ENCODE measurements around the gene TP53TG3.
"Not testable (repeated sequence)": the region's sequence is repeated elsewhere in the genome, so short reads cannot be mapped to it uniquely, and the experiment has no call there.

The TP53TG3 gene, protein sequence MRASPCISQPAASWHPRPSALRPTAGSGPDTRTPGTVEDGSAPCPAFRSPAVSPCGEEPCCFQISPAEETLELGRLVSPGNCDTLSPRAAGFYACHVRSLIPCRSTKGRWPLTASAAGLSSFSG

DNA sequence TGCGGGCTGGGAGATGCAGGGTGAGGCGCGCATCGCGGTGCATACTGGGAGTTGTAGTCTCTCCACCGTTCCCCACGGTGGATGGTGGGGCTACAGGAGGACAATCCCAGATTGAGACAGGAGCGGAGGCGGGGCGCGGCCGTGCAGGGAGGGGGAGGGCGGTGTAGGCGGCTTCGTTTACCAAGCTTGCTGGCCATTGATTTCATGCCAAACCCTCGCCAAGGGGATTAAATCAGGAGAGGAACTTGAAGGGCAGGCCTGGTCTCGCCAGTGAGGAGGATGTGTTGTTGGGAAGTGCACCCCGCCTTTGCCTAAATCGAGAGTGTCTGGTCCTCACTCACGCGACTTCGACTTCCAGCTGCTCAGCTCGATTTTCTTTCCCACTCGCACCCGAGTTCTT lies at the start of gene TP53TG3:
TP53TG3 (minus strand) TSS at position 101 of the 400 bp plus-strand sequence; CDS start at position 33, 68 bp downstream.
- DNase-seq = not testable (repeated sequence)

- not testable (repeated sequence) for DNase-seq
Measured at GRCh38 chr16:32650876-32651275, 25.1 kb downstream of the TP53TG3 start.

DNA sequence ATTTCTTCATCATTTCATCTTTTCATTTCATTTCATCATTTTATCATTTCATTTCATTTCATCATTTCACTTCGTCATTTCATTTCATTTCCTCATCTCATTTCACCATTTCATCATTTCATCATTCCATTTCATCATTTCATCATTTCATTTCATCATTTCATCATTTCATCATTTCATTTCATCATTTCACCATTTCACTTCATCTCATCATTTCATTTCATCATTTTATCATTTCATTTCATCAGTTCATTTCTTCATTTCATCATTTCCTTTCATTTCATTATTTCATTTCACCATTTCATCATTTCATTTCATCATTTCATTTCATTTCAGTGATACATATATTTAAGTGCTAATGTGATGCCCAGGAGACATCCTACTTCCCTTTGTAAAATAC lies 28.4 kb downstream of the TP53TG3 start:
- DNase-seq = not testable (repeated sequence)

DNA sequence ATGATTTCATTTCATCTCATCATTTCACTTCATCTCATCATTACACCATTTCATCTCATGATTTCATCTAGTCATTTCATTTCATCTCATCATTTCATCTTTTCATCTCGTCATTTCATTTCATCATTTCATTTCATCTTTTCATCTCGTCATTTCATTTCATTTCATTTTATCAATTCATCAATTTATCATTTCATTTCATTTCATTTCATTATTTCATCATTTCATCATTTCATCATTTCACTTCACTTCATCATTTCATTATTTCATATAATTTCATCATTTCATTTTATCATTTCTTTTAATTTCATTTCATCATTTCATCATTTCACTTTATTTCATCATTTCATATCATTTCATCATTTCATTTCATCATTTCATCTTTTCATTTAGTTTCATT lies 29.2 kb downstream of the TP53TG3 start:
- not testable (repeated sequence) for DNase-seq

DNA sequence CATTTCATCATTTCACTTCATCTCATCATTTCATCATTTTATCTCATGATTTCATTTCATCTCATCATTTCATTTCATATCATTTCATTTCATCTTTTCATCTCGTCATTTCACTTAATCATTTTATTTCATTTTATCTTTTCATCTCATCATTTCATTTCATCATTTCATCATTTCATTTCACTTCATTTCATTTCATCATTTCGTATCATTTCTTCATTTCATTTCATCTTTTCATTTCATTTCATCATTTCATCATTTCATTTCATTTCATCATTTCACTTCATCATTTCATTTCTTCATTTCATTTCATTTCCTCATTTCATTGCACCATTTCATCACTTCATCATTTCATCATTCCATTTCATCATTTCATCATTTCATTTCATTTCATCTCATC lies 29.8 kb downstream of the TP53TG3 start:
- not testable (repeated sequence) for DNase-seq

DNA sequence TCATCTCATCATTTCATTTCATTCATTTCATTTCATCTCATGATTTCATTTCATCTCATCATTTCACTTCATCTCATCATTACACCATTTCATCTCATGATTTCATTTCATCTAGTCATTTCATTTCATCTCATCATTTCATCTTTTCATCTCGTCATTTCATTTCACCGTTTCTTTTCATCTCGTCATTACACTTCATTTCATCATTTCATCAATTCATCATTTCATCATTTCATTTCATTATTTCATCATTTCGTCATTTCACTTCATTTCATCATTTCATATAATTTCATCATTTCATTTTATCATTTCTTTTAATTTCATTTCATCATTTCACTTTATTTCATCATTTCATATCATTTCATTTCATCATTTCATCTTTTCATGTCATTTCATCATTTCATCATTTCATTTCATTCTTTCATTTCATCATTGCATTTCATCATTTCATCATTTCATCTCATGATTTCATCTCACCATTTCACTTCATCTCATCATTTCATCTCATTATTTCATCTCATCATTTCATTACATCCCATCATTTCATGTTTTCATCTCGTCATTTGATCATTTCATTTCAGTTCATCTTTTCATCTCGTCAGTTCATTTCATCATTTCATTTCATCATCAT lies 30.6 kb downstream of the TP53TG3 start:
- DNase-seq = not testable (repeated sequence)

GRCh38 chr16:32644715-32645114 lies 31.2 kb downstream of the TP53TG3 start:
- not testable (repeated sequence) for DNase-seq

GRCh38 chr16:32637614-32638013 lies 38.4 kb downstream of the TP53TG3 start:
- not testable (repeated sequence) for DNase-seq

- not testable (repeated sequence) for DNase-seq
Measured at GRCh38 chr16:32632096-32632495, 43.9 kb downstream of the TP53TG3 start.
